ENCODE measurements around the gene CBX7.

Gene CBX7

DNA sequence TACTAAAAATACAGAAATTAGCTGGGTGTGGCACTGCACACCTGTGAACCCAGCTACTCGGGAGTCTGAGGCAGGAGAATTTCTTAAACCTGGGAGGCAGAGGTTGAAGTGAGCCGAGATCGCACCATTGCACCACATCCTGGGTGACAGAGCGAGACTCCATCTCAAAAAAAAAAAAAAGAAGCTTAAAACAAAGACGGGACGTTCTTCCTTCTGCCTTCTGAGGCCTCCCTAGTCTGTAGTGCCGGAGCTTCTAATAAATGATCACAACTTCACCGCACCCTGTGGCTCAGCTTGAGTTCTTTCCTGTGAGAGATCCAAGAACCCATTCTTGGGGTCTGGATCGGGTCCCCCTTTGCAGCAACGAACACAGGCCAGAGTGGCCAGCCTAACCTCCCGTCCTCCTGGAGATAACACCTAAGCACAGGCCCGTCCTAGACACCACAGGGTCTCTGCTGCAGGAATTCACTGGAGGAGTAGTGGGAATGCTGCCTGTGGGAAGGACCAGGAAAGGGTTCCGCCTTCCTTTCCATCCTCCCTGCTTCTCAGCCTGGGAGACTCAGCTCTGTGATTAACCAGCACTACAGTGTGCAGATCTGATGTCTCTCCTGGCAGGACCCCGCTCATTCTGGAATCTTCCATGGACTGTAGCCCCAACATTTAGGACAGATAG lies 57.6 kb downstream of the CBX7 start:
- DNase-seq (ENCODE audit: low read depth in 1 of 2, low spot score in 1 of 2), result no peak

DNA sequence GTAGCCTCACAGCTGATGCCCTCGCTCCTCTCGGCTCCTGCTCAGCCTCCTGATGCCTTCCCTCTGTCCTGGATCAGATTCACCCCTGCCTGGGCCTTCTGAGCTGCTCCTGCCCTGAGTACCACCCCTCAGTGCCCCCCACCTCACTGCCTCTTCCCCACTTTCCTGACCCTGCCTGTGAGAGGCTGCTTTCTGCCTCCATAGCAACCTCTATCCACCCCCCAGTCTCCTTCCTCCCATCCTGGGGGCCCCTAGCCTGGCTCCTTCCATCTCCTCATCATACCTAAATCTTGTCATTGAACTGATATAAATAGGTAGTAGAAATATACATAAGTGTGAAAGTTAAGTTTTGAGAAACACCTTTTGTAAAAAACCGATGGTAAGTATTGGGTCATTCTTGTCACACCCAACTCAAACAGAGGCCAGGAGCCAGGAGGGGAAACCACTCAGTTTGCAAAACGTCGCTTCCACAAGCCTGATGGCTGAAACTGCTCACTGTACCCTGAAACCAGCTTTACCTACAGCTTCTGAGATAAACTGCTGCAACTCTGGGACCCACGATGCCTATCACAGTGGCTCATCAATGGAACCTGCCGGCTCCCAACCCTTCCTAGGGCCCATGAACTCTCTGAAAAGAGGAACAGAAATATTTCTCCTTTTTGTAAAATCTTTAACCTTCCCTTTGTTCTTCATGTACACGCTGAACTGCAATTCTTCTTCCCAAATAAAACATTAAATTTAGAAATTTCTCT lies 60.2 kb downstream of the CBX7 start:
- no peak for DNase-seq (ENCODE audit: low read depth in 1 of 2, low spot score in 1 of 2)

DNA sequence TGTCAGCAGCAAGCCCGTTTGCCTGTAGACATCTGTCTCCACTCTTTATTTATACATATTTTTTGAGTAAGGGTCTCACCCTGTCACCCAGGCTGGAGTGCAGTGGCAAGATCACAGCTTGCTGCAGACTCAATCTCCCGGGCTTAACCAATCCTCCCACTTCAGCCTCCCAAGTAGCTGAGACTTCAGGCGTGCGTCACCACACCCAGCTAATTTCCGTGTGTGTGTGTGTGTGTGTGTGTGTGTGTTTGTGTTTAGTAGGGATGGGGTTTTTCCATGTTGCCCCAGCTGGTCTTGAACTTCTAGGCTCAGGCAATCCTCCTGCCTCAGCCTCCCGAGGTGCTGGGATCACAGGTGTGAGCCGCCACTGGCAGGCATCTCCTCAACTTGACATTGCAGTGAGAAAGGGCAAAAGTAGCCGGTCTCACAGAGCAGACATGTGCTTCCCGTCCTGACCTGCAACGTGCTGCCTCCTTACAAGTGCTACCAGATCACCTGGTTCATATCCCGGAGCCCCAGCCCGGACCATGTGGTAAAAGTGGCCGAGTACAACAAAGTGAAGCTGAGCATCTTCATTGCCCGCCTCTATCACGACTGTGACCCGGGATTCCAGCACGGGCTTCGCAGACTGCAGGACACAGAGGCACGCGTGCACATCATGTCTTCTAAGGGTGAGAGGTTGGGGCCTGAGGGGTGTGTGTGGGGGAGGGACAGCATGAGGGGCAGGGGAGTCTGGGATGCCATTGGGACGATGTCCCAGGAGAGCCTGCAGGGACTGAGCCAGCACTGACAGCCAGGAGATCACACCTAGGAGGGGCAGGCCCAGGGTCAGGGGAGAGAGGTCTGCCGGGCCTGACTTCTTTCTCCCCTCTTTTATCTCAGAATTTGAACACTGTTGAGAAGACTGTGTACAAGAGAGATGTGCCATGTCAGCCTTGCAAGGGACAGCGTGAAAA lies 61.1 kb downstream of the CBX7 start:
- no peak for DNase-seq (ENCODE audit: low read depth in 1 of 2, low spot score in 1 of 2)

DNA sequence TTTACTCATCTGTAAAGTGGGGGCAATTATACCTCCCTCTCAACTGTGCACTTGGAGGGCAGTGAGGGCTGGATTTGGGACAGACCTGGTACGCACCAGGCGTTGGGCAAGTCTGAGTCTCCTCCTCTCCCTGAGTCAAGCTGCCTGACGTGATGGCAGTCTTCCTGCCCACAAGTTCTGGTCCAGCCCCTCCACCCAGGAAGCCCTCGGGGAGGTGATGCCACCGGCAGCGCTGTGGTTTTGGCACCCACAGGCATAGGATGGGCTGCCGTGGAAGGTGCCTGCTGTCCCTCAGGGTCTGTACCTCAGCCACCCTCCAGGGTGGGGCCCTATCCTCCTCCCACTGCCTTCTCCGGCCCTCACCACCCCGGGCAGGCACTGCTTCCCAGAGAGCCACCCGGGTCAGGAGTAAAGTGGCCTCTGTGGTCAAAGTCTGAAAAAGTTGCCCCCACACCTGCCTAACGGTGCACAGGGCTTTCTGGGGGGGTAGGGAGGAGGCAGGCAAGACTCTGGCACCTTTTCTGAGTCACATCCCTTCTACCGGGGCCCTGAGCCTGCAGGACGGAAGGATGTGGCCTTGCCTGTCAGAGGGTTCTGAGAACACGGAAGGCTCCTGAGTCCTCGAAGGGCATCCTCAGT lies 61.9 kb downstream of the CBX7 start:
- DNase-seq (ENCODE audit: low read depth in 1 of 2, low spot score in 1 of 2), result peak; percentile 75 to 77

DNA sequence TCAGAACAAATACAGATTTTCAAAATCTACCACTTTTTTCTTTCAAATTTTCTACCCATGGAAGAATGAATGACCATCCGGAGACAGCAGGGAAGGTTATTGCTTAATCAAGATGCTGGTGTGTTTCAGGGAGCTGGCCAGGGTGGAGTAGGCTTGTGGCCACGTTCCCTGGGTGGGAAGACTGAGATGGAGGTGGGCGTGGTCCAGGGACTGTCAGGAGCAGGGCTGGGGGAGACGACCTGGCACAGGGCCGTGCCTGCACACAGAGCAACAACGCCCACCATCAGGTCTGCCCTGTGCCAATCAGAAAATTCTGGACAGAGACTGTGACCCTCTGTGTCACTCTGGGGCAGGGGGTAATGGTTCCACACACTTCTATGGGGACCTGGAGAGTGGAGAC lies 62.6 kb downstream of the CBX7 start:
- DNase-seq (ENCODE audit: low read depth in 1 of 2, low spot score in 1 of 2), result no peak

DNA sequence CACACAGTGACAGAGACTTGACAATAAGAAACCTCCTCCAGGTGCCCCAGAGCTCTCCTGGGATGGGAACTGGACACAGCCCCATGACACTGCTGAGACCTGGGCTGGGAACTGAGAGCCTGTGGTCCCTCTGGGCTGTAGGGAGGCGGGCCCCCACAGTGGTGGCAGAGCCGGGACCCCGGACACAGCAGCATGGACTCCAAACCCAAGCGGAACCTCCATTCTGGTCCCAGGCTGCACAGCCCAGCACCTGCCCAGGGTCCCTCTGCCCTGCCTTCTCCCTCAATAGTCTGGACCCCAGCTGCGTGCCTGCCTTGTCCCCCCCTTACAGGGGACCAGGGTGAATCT lies 63.8 kb downstream of the CBX7 start:
- DNase-seq (ENCODE audit: low read depth in 1 of 2, low spot score in 1 of 2), result no peak

DNA sequence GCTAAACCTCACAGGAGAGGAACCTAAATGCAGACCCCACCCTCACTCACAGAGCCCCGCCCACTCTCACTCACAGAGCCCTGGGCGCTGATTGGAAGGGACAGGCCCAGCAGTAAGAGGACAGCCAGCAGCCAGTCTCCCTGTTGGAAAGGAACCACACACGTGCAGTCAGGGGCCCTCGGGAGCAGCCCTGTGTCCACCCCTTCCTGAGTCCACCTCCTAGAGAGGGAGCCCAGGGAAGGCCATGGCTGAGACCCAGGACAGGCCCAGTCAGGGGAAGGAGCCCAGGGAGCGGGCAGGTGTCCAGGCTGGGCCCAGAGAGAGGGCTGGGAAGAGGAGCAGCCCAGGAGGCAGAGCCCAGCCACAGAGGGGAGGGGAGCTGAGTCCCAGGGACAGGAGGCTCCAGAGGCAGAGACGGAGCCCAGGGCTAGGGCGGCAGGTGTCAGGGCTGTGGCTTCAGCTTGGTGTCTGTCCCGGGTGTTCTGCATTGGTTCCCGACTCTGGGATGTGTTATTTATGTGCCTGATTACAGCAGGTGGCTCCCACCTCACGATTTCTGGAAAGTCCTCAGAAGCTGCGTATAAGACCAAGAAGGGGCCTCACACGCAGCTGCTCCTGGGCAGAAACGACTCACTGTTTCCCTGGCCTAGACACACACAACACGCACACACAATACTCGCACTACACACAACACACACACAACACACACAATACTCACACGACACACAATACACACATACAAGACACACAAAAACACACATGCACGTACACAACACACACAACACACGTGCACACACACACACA lies 64.4 kb downstream of the CBX7 start:
- no peak for DNase-seq (ENCODE audit: low read depth in 1 of 2, low spot score in 1 of 2)

DNA sequence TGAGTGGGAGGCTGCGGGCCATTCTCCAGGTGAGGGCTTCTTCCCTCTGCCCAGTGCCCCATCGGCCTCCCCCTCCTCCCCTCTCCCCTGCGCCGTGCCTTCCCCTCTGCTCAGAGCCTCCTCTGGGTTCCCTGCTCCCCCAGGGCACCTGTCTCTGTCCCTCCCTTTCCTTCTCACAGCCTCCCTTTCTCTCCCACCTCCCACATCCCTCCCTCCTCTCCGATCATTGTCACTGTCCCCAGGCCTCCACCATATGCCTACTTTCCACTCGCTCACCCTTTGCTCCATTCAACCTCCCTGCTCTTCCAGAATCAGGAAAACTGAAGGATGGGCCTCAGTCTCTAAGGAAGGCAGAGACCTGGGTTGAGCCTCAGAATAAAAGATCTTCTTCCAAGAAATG lies 65.4 kb downstream of the CBX7 start:
- no peak for DNase-seq (ENCODE audit: low read depth in 1 of 2, low spot score in 1 of 2)

DNA sequence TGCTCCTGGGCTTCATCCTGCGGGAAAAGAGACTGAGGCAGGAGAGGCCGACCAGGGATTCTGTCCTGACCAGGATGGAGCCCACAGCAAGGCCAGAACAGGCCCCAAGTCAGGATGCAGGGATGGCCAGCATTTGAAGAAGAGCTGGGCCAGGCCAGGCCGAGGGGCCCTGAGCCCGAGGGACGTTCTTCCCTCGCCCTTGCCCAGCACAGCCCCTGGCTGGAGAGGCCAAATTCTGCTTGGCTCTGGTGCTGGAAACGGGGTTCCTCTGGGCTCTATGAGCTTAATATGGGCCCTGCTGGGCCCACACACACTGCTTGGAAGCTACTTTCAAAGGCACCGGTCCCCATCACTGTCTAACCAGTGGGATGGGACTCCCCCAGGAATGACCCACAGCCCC lies 67.8 kb downstream of the CBX7 start:
- DNase-seq (ENCODE audit: low read depth in 1 of 2, low spot score in 1 of 2), result no peak

DNA sequence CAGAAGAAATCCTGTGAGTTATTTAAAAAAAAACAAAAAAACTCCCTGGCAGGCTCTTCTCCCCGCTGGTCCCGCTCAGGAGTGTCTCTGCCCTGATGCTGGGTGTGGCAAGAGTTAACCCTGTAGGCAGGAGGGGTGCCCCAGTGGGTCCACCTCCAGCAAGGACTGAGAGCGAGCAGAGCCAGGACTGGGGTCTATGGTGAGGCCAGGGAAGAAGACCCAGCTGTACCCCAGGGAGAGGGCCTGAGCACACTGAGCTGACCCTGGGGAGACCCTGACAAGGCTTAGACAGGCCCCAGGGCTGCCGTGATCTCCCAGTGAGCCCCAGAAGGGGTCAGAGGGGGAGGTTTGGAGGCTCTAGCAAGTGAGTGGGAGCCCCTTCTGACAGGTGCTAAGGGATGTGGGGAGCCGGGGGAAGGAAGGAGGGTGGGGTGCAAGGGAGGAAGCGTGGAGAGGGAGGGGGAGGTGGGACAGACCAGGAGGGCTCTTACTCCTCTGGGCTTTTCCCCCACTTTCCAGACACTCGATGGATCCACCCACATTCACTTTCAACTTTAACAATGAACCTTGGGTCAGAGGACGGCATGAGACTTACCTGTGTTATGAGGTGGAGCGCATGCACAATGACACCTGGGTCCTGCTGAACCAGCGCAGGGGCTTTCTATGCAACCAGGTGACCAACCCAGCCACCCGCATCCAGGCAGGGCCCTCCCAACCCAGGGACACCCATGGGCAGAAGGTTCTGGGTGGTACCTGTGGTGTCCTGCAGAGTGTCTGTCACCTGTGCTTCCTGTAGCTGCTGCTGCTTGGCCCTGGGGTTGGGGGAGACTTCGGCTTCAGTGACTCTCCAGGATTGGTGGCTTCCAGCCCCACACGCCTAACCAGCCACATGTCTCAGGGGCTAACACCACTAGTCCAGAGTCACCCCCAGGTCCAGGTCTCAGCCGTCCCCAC lies 69.0 kb downstream of the CBX7 start:
- DNase-seq (ENCODE audit: low read depth in 1 of 2, low spot score in 1 of 2), result no peak

DNA sequence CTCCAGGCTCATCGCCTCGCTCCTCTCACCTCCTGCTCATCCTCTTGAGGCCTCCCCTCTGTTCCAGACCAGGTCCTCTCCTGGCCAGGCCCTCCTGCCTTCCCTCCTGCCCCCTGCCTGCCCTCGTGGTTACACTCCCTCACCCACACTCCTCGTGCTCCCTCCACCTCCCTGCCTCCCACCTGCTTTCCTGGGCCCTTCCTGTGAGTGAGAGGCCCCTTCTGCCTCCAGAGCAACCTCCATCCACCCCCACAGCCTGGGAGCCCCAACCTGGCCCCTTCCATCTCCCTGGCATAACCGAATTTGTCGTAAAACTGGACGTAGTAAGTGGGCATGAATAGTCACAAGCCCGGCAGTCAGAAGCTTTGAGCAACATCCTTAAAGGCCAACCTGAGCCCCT lies 70.9 kb downstream of the CBX7 start:
- DNase-seq (ENCODE audit: low read depth in 1 of 2, low spot score in 1 of 2), result no peak

DNA sequence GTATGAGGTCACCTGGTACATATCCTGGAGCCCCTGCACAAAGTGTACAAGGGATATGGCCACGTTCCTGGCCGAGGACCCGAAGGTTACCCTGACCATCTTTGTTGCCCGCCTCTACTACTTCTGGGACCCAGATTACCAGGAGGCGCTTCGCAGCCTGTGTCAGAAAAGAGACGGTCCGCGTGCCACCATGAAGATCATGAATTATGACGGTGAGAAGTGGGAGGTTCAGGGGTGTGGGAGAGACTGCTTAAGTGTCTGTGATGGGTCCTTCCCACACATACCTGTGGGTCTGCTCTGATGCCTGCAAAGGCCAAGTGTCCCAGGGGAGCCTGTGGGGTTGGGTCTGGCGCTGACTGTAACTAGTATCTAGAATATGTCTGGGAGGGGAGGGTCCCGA lies 71.5 kb downstream of the CBX7 start:
- DNase-seq (ENCODE audit: low read depth in 1 of 2, low spot score in 1 of 2), result no peak
